SK-N-SH (cell line): ENCODE measurements around the gene CDH22. TPM values are rescaled to one million over a fixed set of nuclear protein-coding genes. Genes with fewer than 3 reads are reported as not detected.
A peak's percentile ranks its signal among the peaks of the same experiment; 100 is the strongest.

ENCODE experiments used
- CTCF ChIA-PET: fragments of 300-600, 350-600 bp; formaldehyde crosslinking; extraction: SDS; loops from one replicate; lab custom pipeline; 2021; lab: Yijun Ruan, JAX
- POLR2A ChIA-PET: fragments of 350-600 bp; sonication (Branson Sonifier 250); formaldehyde crosslinking; extraction: SDS; loops from one replicate; lab custom pipeline; 2020; ENCODE audit warnings: antibody characterized with exemption, inconsistent platforms; lab: Yijun Ruan, JAX
- DNase-seq: peaks from one replicate; pipeline ENCODE4 v3.0.0; 2012
- H2AFZ ChIP-seq: fragments of 200-600 bp; sonication (generic); 2 replicates; pipeline ENCODE4 v1.8.1; 2016; ENCODE audit warnings: antibody characterized with exemption, mild to moderate bottlenecking, low read depth
- H3F3A ChIP-seq: fragments of 200-600 bp; sonication (generic); replicated peaks from 2 replicates; pipeline ENCODE3; 2016; ENCODE audit warnings: antibody characterized with exemption, mild to moderate bottlenecking; ENCODE audit not compliant: insufficient read depth
- H3K27ac ChIP-seq, 2 experiments: fragments of 200-500 bp in 1 of 2; fragments of 200-600 bp in 1 of 2; sonication (Bioruptor generic) in 1 of 2; sonication (generic), shearing (Covaris generic) in 1 of 2; 2 replicates each; pipeline versions ENCODE4 v1.5.1 to v1.6.1; 2014 to 2016; ENCODE audit warnings: low read depth in 2 of 2, inconsistent platforms in 1 of 2, low read length in 1 of 2, mild to moderate bottlenecking in 1 of 2, mixed read lengths in 1 of 2
- H3K27me3 ChIP-seq: fragments of 200-600 bp; sonication (generic), shearing (Covaris generic); 2 replicates; pipeline ENCODE4 v1.6.1; 2016; ENCODE audit warnings: mixed run types; ENCODE audit not compliant: insufficient read depth
- H3K36me3 ChIP-seq, 2 experiments: fragments of 200-500 bp in 1 of 2; fragments of 200-600 bp in 1 of 2; sonication (Bioruptor generic) in 1 of 2; sonication (generic) in 1 of 2; replicated peaks in 1 of 2; 2 replicates each; pipeline versions ENCODE3 to v1.5.1; 2014 to 2016; ENCODE audit warnings: low read length in 1 of 2, mild to moderate bottlenecking in 1 of 2; ENCODE audit not compliant: insufficient read depth in 2 of 2, control insufficient read depth in 1 of 2
- H3K4me1 ChIP-seq, 2 experiments: fragments of 200-500 bp in 1 of 2; fragments of 200-600 bp in 1 of 2; sonication (Bioruptor generic) in 1 of 2; sonication (generic), shearing (Covaris generic) in 1 of 2; 2 replicates each; pipeline versions ENCODE4 v1.5.1 to v1.6.1; 2014 to 2016; ENCODE audit warnings: low read depth in 1 of 2, low read length in 1 of 2, mixed run types in 1 of 2; ENCODE audit not compliant: insufficient read depth in 2 of 2, control insufficient read depth in 1 of 2
- H3K4me2 ChIP-seq: fragments of 200-600 bp; sonication (generic), shearing (Covaris generic); 2 replicates; pipeline ENCODE4 v1.6.1; 2017; ENCODE audit warnings: mixed run types
- H3K4me3 ChIP-seq, 2 experiments: fragments of 200-500 bp in 1 of 2; fragments of 200-600 bp in 1 of 2; sonication (Bioruptor generic) in 1 of 2; sonication (generic), shearing (Covaris generic) in 1 of 2; 2 replicates each; pipeline versions ENCODE4 v1.5.1 to v1.8.1; 2014 to 2016; ENCODE audit warnings: low read depth in 2 of 2, inconsistent platforms in 1 of 2, low read length in 1 of 2, mild to moderate bottlenecking in 1 of 2, mixed read lengths in 1 of 2, moderate library complexity in 1 of 2
- H3K79me2 ChIP-seq: fragments of 200-600 bp; sonication (generic); 2 replicates; pipeline ENCODE4 v1.8.1; 2017; ENCODE audit warnings: mild to moderate bottlenecking; ENCODE audit not compliant: insufficient read depth
- H3K9ac ChIP-seq: fragments of 200-600 bp; sonication (generic); 2 replicates; pipeline ENCODE4 v1.6.1; 2017; ENCODE audit warnings: mixed run types
- H3K9me2 ChIP-seq: fragments of 200-600 bp; sonication (generic); 2 replicates; pipeline ENCODE4 v1.6.1; 2017; ENCODE audit warnings: mixed run types
- H3K9me3 ChIP-seq: fragments of 200-600 bp; sonication (generic); 2 replicates; pipeline ENCODE4 v1.6.1; 2017; ENCODE audit warnings: mixed run types, mild to moderate bottlenecking, moderate library complexity
- H4K20me1 ChIP-seq: fragments of 200-600 bp; sonication (generic); 2 replicates; pipeline ENCODE4 v1.6.1; 2017; ENCODE audit warnings: mild to moderate bottlenecking, mixed run types; ENCODE audit not compliant: insufficient read depth
- ELF1 ChIP-seq: IDR thresholded peaks from 2 replicates; pipeline ENCODE4 v1.4.0; 2012
- FOSL2 ChIP-seq: IDR thresholded peaks from 2 replicates; pipeline ENCODE4 v1.4.0; 2012; ENCODE audit warnings: low read depth, mild to moderate bottlenecking, moderate library complexity, borderline replicate concordance
- GABPA ChIP-seq: IDR thresholded peaks from 2 replicates; pipeline ENCODE4 v1.4.0; 2012; ENCODE audit warnings: low read depth, mild to moderate bottlenecking
- PBX3 ChIP-seq: IDR thresholded peaks from 2 replicates; pipeline ENCODE4; 2012
- RCOR1 ChIP-seq: fragments of 150-350 bp; IDR thresholded peaks from 2 replicates; pipeline ENCODE4 v1.6.1; 2017; ENCODE audit warnings: antibody characterized with exemption, low read length
- YY1 ChIP-seq: IDR thresholded peaks from 2 replicates; pipeline ENCODE4 v1.4.0; 2012; ENCODE audit warnings: low read depth, mild to moderate bottlenecking
- WGBS: methylation state at CpG from one replicate; pipeline ENCODE4 v1.1.6; 2017; ENCODE audit warnings: low lambda C conversion rate; 5-methylcytosine and 5-hydroxymethylcytosine counted together
- polyA plus RNA-seq, 3 experiments: library from polyadenylated mRNA; depleted of rRNA; stranded (reverse); fragments of >200 nt; gene quantifications; 2 replicates each; pipeline ENCODE4 v1.2.3, GENCODE V29; 2012
- TF ChIP-seq, protein P1 (sequence below): fragments of 150-350 bp; IDR thresholded peaks from 2 replicates; pipeline ENCODE4 v1.6.1; 2017; ENCODE audit warnings: antibody characterized with exemption, low read length, low read depth, borderline replicate concordance
- TF ChIP-seq, protein P2 (sequence below): fragments of 200-600 bp; sonication (generic); IDR thresholded peaks from 2 replicates; pipeline ENCODE4 v1.6.1; 2017; ENCODE audit warnings: antibody characterized with exemption, mild to moderate bottlenecking, moderate library complexity
- TF ChIP-seq, protein P3 (sequence below): IDR thresholded peaks from 2 replicates; pipeline ENCODE4 v1.4.0; 2012; ENCODE audit warnings: low read depth, borderline replicate concordance

The CDH22 gene
- polyA plus RNA-seq, 1 of the 3 experiments (the other 2 are of a cell fraction), result not detected

GRCh38 chr20:46151936-46152335 lies 156.4 kb downstream of the CDH22 start:
- no peaks in the 10 kb centered on the region; the same call in 1 of the 2 replicates for H3K27me3 ChIP-seq
- H3K36me3 ChIP-seq, result no peaks in the 10 kb centered on the region
- 66% methylated on average over 5 of the region's 7 CpGs for WGBS
- no peak overlapping the region for H3K4me2 ChIP-seq
- no peaks in the 10 kb centered on the region for H3F3A ChIP-seq
- no peaks in the 10 kb centered on the region for H4K20me1 ChIP-seq
- H3K27ac ChIP-seq, result no peak overlapping the region
- TF ChIP-seq, protein P1, sequence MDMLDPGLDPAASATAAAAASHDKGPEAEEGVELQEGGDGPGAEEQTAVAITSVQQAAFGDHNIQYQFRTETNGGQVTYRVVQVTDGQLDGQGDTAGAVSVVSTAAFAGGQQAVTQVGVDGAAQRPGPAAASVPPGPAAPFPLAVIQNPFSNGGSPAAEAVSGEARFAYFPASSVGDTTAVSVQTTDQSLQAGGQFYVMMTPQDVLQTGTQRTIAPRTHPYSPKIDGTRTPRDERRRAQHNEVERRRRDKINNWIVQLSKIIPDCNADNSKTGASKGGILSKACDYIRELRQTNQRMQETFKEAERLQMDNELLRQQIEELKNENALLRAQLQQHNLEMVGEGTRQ, result no peak
- TF ChIP-seq ELF1, result no peak
- TF ChIP-seq FOSL2, result no peak
- TF ChIP-seq, protein P2, sequence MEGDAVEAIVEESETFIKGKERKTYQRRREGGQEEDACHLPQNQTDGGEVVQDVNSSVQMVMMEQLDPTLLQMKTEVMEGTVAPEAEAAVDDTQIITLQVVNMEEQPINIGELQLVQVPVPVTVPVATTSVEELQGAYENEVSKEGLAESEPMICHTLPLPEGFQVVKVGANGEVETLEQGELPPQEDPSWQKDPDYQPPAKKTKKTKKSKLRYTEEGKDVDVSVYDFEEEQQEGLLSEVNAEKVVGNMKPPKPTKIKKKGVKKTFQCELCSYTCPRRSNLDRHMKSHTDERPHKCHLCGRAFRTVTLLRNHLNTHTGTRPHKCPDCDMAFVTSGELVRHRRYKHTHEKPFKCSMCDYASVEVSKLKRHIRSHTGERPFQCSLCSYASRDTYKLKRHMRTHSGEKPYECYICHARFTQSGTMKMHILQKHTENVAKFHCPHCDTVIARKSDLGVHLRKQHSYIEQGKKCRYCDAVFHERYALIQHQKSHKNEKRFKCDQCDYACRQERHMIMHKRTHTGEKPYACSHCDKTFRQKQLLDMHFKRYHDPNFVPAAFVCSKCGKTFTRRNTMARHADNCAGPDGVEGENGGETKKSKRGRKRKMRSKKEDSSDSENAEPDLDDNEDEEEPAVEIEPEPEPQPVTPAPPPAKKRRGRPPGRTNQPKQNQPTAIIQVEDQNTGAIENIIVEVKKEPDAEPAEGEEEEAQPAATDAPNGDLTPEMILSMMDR, result peak; percentile 56
- no peak for TF ChIP-seq GABPA
- TF ChIP-seq RCOR1, result no peak
- ChIA-PET POLR2A (no interaction called here), CTCF (interaction anchor here (0.7 to 6.3 kb wide), 23 partner anchors 8 to 196 kb away, joined by 3 to 81 read pairs (median 4); no protein-coding TSS in a partner anchor)
- peak; percentile 67 for DNase-seq
- H3K79me2 ChIP-seq, result no peaks in the 10 kb centered on the region
- H2AFZ ChIP-seq, result no peak overlapping the region
- H3K4me1 ChIP-seq, result peaks cover 0 to 49% of the 10 kb centered on the region in 2 experiments; a peak in 2 of 4 replicates
- H3K9me3 ChIP-seq, result no peaks in the 10 kb centered on the region
- H3K4me3 ChIP-seq, result no peak overlapping the region; a peak in 1 of 4 replicates
- H3K9me2 ChIP-seq, result no peaks in the 10 kb centered on the region
- no peak overlapping the region for H3K9ac ChIP-seq

DNA sequence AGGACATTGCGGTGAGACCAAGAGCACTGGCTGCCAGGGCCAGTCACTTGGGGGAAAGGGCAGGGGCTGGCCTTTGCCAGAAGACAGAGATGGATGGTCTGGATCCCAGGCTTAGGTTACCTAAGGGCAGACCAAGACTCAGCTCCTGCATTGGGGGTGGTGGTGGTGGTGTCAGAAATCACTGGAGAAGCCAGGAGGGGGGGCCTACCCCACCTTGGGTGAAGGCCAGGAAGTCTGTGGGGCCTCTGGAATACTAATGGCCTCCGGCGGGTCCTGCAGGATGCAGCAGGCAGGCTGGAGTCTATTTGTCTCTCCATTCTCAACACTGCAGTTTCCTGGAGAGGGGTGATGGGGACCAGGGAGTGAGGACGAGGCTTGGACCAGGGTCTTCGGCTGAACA lies 157.4 kb downstream of the CDH22 start:
- no peaks in the 10 kb centered on the region for H3K9me3 ChIP-seq
- ChIA-PET CTCF (interaction anchor here (0.6 to 6.3 kb wide), 23 partner anchors 9 to 213 kb away, joined by 3 to 81 read pairs (median 4); no protein-coding TSS in a partner anchor), POLR2A (interaction anchor here (0.6 kb wide), 1 partner anchor 103 kb away, joined by 6 read pairs; no protein-coding TSS in a partner anchor)
- no peaks in the 10 kb centered on the region for H3K79me2 ChIP-seq
- no peaks in the 10 kb centered on the region for H3F3A ChIP-seq
- WGBS, result 69% methylated on average over 3 of the region's 5 CpGs
- peak; percentile 65 for DNase-seq
- no peaks in the 10 kb centered on the region for H3K9me2 ChIP-seq
- H2AFZ ChIP-seq, result no peak overlapping the region
- TF ChIP-seq YY1, result no peak
- no peak for TF ChIP-seq PBX3
- TF ChIP-seq, protein P3, sequence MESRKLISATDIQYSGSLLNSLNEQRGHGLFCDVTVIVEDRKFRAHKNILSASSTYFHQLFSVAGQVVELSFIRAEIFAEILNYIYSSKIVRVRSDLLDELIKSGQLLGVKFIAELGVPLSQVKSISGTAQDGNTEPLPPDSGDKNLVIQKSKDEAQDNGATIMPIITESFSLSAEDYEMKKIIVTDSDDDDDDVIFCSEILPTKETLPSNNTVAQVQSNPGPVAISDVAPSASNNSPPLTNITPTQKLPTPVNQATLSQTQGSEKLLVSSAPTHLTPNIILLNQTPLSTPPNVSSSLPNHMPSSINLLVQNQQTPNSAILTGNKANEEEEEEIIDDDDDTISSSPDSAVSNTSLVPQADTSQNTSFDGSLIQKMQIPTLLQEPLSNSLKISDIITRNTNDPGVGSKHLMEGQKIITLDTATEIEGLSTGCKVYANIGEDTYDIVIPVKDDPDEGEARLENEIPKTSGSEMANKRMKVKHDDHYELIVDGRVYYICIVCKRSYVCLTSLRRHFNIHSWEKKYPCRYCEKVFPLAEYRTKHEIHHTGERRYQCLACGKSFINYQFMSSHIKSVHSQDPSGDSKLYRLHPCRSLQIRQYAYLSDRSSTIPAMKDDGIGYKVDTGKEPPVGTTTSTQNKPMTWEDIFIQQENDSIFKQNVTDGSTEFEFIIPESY, result no peak
- peaks cover 0 to 53% of the 10 kb centered on the region in 2 experiments; a peak in 2 of 4 replicates for H3K4me1 ChIP-seq
- H3K27me3 ChIP-seq, result no peaks in the 10 kb centered on the region; the same call in 1 of the 2 replicates
- no peak overlapping the region for H3K4me3 ChIP-seq
- peak overlapping the region in 1 of 2 experiments; percentile 69; a peak in 2 of 4 replicates for H3K27ac ChIP-seq
- H3K9ac ChIP-seq, result no peak overlapping the region
- no peaks in the 10 kb centered on the region for H4K20me1 ChIP-seq
- H3K4me2 ChIP-seq, result no peak overlapping the region
- no peaks in the 10 kb centered on the region for H3K36me3 ChIP-seq
